G401 (cell line): ENCODE data around the gene SPON2. TPM values are rescaled to one million over a fixed set of nuclear protein-coding genes. Genes with fewer than 3 reads are reported as not detected.

Experiments
- DNase-seq: peaks from one replicate; pipeline ENCODE4 v3.0.0-alpha.2; 2015; ENCODE audit warnings: low spot score
- in situ Hi-C: cut with HindIII; loops from 2 replicates; pipeline ENCODE4 v1.10.0; 2016; ENCODE audit warnings: low sequenced_read_pairs, mixed read lengths
- total RNA-seq: library from RNA; depleted of rRNA; stranded (reverse); fragments of >200 nt; shearing (Covaris generic); gene quantifications from 2 replicates; pipeline ENCODE4 v1.2.3, GENCODE V29; 2014

Gene SPON2
- total RNA-seq, 1 experiment from 2014 or later, result not detected

- in situ Hi-C loops, result no loop called here
- no peak for DNase-seq
These were observed 5.1 kb upstream of the SPON2 start for GRCh38 chr4:1177274-1178141.

DNA sequence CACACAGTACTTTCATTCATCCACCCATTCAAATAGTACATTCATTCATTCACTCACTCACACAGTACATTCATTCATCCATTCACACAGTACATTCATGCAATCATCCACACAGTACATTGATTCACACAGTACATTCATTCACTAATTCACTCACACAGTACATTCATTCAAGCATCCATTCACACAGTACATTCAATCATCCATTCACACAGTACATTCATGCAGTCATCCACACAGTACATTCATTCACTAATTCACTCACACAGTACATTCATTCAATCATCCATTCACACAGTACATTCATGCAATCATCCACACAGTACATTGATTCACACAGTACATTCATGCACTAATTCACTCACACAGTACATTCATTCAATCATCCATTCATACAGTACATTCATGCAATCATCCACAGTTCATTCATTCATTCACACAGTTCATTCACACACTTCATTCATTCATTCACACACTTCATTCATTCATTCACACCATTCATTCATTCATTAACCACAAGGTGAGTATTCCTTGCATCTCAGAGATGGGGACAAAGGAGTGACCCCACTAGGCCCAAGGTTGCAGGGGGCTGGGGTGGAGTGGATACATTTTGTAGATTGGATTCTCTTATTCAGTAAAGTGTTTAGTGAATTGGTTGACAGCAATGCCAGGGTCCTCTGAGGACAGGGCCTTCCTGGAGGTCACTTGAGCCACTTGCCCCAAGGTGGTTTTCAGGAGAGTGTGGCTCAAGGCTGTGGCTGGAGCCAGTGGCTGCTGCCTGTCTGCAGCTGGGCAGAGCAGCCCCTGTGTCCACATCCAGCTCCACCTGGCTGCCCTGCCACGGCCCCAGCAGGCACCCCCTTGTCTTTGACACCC is 4.3 kb upstream of the SPON2 start:
- no peak for DNase-seq
- in situ Hi-C loops, result no loop called here

DNA sequence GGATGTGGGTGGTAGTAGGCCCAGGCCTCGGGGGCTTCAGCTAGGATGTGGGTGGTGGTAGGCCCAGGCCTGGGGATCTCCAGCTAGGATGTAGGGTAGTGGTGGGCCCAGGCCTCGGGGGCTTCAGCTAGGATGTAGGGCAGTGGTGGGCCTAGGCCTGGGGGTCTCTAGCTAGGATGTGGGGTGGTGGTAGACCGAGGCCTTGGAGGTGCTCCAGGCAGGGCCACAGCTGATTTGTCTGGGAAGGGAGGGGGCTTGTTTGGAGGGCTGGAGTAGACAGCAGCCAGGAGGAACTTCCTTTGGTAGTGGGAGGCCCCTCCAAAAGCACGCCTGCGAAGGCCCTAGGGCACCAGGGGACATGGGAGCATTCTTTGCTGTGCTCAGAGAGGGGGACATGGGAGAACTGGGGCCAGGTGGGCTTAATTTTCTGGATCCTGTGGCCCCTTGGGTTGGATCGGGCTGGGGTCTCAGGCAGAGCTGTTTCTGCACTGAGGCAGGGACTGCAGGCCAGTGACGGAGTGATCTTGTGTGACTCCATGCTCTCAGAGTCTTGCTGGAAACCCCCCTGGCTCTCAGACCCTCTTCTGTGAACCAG is 3.3 kb upstream of the SPON2 start:
- DNase-seq, result no peak

DNA sequence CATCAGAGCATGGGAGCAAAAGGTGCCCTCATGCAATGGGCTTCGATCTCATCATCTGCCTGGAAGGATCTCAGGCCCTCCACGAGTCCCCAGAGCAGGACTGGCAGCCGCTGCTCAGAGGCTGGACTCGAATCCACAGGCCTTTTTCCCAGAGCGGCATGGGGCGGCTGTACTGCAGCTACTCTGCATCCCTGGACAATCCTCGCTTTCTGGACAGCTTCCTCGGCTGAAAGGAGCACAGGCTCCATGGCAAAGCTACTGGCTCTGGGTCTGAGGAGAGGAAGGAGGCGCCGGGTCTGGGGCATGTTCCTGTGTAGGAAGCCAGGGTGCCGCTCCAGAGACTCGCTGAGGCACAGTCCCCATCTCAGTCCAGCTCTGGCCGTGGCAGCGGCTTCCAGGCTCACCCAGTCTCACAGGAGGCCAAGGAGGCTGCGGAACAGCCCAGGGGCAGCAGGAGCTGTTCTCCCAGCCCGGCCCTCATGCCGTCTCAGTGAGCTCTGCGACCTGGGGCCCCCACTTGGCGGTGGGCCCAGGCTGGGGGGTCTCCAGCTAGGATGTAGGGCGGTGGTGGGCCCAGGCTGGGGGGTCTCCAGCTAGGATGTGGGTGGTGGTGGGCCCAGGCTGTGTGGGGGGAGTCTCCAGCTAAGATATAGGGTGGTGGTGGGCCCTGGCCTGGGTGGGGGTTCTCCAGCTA is 2.7 kb upstream of the SPON2 start:
- in situ Hi-C loops, result loop anchor here (5.0 kb wide), 1 partner anchor 67 kb away; no protein-coding TSS in a partner anchor

More for the DNA sequence above, 3.3 kb upstream of the SPON2 start:
- in situ Hi-C loops, result no loop called here

DNA sequence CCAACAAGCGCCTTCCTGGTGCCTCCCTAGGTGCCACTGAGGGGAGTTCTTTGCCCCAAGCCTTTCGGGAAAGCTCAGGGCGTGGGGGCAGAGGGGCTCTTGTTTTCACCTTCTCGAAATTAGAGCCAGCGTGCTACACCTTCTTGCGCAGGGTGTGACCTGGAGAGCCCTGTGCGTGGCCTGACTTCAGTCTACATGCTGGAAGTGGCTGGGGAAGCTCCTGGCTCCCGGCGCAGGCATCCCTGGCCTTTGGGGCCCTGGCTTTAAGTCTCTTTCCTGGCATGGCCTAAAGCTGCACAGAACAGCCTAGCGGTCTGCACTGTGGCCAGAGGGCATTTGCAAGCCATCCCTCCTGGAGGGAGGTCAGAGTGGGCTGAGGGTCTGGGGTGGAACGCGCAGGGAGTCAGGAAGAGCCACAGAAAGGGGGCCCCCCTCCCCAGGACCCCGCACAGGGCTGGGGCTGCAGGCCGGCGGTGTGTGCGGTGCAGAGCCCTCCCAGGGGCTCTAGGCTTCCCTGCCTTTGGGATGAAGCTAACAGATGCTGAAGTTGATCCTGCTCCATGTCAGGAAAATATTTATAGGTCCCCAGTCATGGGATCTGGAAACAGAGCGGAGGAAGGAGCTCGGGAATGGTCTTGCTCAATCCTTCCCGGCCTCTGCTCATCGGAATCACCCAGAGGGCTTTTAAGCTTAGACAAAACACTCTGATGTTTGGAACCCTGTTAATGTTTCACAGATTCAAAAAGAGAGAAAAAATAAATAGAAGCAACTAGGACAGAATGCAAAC is 781 bp upstream of the SPON2 start:
- peak; percentile 66 for DNase-seq
- in situ Hi-C loops, result loop anchor here (5.0 kb wide), 1 partner anchor 69 kb away; no protein-coding TSS in a partner anchor

More for the DNA sequence above, 2.7 kb upstream of the SPON2 start:
- DNase-seq, result no peak

DNA sequence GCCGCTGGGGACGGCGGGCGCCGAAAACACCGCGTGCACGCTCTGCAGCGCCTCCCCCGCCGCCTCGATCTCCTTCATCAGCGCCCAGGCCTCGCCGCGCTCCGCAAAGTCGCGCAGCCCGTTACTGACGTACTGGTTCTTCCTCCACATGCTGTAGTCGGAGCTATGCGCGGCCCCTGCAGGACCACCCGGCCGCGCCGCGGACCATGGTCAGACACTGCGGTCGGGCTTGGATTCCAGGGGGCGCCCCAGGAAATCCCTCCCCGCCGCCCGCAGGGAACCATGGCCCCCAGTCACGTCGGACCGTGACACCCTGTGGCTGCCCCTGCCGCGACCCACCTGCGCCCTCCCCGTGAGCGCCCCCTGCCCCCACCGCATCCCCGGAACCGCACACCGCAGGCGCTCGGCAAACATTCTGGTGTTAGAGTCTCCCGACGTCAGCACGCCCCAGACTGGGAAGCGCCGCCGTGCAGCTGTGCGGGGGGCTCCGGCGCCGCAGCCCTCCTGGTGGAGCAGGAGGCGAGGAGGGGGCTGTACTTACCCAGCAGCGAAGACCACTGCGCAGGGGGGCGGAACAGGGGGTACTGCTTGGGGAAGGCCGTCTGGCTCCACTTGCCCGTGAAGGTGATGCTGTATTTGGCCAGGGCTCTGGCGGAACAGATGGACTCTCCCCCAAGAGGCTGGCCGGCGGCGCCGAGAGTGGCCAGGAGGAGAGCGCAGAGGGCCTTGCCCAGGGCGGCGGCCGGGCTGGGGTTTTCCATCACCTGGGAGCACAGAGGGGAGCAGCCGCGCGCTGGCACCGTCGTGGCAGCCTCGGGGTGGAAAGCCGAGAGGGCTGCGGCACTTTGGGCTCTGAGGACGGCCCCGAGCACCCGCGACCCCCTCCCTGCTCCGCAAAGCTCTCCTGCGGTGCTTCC is 814 bp downstream of the SPON2 start:
- peak; percentile 73 for DNase-seq
- in situ Hi-C loops, result loop anchor here (5.0 kb wide), 1 partner anchor 71 kb away; no protein-coding TSS in a partner anchor

DNA sequence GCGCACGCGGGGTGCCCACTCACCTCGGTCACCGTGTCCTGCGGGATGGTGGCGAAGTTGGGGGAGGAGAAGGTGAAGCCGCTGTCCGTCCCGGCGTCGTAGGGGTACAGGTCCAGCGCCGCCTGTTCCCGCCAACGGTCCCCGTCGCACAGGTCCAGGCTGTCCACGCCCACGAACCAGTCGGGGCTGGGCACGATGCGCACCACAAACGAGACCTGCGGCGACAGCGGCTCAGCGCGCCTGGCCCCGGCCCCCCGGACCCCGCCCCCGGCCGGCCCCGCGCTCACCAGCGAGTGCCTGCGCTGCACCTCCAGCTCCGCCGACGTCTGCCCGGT is 1.4 kb downstream of the SPON2 start:
- in situ Hi-C loops, result loop anchor here (5.0 kb wide), 1 partner anchor 71 kb away; no protein-coding TSS in a partner anchor
- no peak for DNase-seq

DNA sequence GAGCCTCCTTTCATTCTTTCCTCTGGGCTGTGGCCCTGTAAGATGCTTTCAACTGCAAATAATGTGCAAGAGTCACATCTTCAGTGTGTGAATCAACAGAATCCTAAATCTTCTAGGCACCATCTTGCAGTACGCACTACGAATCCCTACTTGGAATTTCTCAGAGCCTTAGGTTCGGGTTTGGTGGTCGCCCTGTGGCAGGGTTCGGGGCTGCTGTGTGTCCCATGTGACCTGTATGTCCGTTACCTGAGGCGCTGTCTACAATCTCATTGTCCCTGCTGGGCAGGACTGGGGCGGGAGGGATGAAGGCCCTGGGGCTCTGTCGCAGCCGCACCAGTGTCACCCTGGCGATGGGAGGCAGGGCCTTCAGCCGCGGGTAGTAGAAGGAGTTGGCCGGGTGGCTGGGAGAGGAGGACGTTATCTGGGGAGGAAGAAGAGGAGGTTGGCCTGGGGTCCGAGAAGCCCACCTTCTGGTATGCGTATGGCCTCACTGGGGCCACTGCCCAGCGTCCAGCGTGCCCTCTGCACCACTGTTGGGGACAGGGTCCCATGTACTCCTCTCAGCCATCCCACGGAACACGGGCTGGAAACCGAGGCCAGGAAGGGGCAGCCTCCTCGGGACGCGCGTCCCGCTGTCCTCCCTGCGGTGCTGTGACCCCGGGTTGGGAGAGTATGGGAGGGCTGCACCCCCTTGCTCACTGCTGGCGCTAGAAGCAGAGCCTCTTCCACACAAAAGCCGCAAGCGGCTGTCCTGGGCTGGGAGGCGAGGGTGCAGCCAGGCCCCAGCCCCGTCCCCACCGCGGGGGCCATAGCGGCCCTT is 2.0 kb downstream of the SPON2 start:
- no peak for DNase-seq
- in situ Hi-C loops, result loop anchor here (5.0 kb wide), 1 partner anchor 72 kb away; no protein-coding TSS in a partner anchor

DNA sequence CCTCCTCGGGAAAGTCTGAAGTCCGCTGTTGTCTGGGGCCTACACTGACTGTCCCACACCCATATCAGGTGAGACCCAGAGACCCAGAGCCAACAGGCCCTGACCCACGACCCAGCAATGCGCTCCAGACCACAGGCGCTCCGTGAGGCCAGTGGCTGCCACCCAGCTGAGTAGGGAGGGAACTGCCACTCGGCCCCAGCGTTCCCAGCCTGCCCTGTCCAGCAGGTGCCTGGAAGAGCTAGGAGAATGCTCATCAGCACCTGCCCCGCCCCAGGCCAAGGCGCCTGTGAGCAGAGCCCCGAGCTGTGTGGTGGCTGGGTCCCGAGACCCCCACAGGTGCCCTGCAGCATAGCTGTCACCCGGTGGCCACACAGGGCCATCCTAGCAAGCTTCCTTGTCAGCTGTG is 2.7 kb downstream of the SPON2 start:
- in situ Hi-C loops, result loop anchor here (5.0 kb wide), 1 partner anchor 73 kb away; no protein-coding TSS in a partner anchor
- no peak for DNase-seq

GRCh38 chr4:1169171-1169671 is 3.2 kb downstream of the SPON2 start:
- peak; percentile 13 for DNase-seq
- in situ Hi-C loops, result no loop called here

DNA sequence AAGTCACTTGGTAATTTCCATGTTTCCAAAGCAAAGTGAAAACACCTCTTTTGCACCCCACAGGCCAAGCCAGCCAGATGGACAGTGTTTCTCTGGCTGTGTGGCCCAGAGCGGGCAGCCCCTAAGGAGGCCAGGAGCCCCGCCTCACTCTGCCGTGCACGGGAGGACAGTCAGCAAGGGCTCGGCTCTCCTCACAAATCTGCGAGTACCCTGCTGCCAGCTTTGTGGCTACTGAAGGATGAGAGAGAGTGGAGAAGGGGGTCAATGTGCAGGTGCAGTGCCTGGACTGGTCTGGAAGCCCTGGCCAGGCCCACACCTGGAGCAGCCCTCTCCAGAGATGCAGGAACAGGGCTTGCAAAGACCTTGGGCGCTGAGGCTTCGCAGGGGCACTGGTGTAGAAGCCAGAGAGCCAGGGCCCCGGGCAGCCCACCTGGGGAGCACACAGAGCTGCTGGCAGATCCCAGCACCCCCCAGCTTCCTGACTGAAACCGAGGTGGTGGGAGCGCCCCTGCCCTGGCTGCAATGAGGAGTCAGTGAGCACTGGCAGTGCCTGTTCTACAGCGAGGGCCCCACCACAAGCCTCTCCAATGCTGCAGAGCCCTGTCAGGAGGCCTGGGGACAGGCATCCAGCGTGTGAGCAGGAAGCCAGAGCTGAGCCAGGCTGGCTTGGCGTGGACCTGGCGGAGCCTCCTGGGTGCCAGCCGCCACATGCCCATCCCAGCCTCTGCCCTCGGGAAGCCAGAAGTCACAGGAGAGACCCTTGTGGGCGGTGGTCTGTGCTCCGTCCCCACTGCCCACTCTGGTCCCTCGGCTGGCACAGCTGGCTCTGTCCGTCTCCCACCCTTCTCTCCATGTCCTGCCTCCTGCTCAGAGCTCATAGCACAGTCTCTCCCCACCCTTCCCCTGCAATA is 3.9 kb downstream of the SPON2 start:
- DNase-seq, result peak; percentile 51
- in situ Hi-C loops, result no loop called here

- peak; percentile 83 for DNase-seq
- in situ Hi-C loops, result no loop called here
These were observed 5.0 kb downstream of the SPON2 start for GRCh38 chr4:1167244-1167949.

GRCh38 chr4:1166509-1167243 is 5.7 kb downstream of the SPON2 start:
- DNase-seq, result no peak
- in situ Hi-C loops, result no loop called here

DNA sequence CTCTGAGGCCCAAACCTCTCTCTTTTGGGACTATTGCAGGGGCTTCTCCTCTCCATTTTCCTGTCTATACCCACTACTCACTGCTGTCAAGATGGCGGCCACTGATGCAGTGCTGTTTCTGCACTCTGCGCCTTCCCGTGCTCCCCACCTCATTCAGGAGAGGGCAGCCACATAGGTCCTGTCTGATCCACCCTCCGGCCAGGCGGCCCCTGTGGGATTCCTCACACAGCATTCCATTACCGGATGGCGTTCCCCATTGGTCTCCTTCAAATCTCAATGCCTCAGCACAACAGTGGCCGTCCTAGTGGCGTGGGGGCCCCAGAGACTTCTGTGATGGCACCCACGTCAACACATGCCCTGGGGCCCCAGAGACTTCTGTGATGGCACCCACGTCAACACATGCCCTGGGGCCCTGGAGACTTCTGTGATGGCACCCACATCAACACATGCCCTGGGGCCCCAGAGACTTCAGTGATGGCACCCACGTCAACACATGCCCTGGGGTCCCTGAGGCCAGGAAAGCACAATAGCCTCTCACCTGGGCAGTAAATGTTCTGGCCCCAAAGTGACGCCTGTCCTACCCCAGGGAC is 7.3 kb downstream of the SPON2 start:
- DNase-seq, result no peak
- in situ Hi-C loops, result no loop called here
